Fibroblast of pulmonary artery (primary cell): ENCODE measurements around the gene DLG1.

ENCODE experiments used
- DNase-seq: peaks from one replicate; pipeline ENCODE4 v3.0.0-alpha.2; 2010; ENCODE audit warnings: low read depth
- H3K4me3 ChIP-seq: replicated peaks from 2 replicates; pipeline ENCODE4 v1.5.1; 2011; ENCODE audit warnings: low read depth, mild to moderate bottlenecking, control low read depth, low read length, moderate library complexity
- CTCF ChIP-seq: IDR thresholded peaks from 2 replicates; pipeline ENCODE4 v1.5.1; 2011; ENCODE audit warnings: mild to moderate bottlenecking, control low read depth, low read length, inconsistent platforms; ENCODE audit errors: missing control alignments

The DLG1 gene

GRCh38 chr3:197292648-197293047 is 5.8 kb downstream of the DLG1 start:
- no peak overlapping the region for H3K4me3 ChIP-seq
- no peak for TF ChIP-seq CTCF
- DNase-seq, result no peak

GRCh38 chr3:197292083-197292646 is 6.2 kb downstream of the DLG1 start:
- TF ChIP-seq CTCF, result no peak
- H3K4me3 ChIP-seq, result no peak overlapping the region
- DNase-seq, result no peak

- TF ChIP-seq CTCF, result no peak
- no peak overlapping the region for H3K4me3 ChIP-seq
- DNase-seq, result no peak
Observed at GRCh38 chr3:197289726-197290125, 8.7 kb downstream of the DLG1 start.

- H3K4me3 ChIP-seq, result no peak overlapping the region
- TF ChIP-seq CTCF, result no peak
- DNase-seq, result no peak
Observed at GRCh38 chr3:197286678-197287077, 11.7 kb downstream of the DLG1 start.

GRCh38 chr3:197285557-197285956 is 12.9 kb downstream of the DLG1 start:
- DNase-seq, result no peak
- no peak for TF ChIP-seq CTCF
- H3K4me3 ChIP-seq, result no peak overlapping the region

- no peak for DNase-seq
- no peak for TF ChIP-seq CTCF
- H3K4me3 ChIP-seq, result no peak overlapping the region
Observed at GRCh38 chr3:197283045-197283444, 15.4 kb downstream of the DLG1 start.

- DNase-seq, result no peak
- no peak overlapping the region for H3K4me3 ChIP-seq
- no peak for TF ChIP-seq CTCF
Observed at GRCh38 chr3:197281849-197282248, 16.6 kb downstream of the DLG1 start.
